HG03469 (cell line): ENCODE results near the gene OR2H2.
A peak's percentile ranks its signal among the peaks of the same experiment; 100 is the strongest.

Experiments
- ATAC-seq: cut with Tn5 transposase; IDR thresholded peaks from one replicate; pipeline ENCODE4 v1.9.1; 2021; ENCODE audit warnings: mild to moderate bottlenecking, moderate library complexity, moderate number of reproducible peaks; ENCODE audit not compliant: unreplicated experiment

The OR2H2 gene

DNA sequence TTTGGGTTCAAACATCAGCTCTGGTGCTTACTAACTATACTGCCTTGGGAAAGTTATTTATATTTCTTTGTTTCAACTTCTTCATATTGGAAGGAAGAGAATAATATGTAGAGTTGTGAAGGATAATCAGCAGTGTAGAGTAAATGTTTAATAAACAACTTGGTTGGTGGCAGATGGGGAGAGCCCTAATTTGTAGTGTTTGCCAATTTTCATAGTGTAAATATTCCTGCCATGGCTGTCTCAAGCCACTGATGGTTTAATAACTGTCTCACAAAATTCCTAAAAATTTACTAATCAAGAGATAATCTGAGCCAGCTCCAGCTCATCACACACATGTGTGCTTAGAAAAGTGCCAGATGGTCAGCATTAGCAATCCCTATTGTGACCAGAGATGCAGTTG, at the start of gene OR2H2:
OR2H2 (plus strand) TSS at position 301 of the 400 bp plus-strand sequence. CDS start 2,824 bp downstream, outside the sequence.
- ATAC-seq: no peak

GRCh38 chr6:29537714-29538403, 47.1 kb upstream of the OR2H2 start:
- no peak for ATAC-seq

DNA sequence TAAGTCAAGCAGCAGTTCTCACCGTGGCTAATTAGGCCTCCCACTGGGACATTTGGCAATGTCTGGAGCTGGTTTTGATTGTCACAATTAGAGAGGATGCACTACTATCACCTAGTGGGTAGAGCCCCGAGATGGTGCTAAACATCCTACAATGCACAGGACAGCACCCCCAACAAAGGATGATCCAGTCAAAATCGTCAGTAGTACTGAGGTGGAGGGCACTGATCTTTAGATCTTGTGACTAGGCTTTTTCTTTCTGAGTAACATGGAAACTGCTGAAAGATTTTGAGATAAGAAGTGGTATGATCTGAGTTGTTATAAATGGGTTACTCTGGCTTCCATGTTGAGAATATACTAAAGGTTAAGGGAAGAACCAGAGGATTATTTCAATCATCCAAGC, 37.3 kb upstream of the OR2H2 start:
- ATAC-seq: no peak

DNA sequence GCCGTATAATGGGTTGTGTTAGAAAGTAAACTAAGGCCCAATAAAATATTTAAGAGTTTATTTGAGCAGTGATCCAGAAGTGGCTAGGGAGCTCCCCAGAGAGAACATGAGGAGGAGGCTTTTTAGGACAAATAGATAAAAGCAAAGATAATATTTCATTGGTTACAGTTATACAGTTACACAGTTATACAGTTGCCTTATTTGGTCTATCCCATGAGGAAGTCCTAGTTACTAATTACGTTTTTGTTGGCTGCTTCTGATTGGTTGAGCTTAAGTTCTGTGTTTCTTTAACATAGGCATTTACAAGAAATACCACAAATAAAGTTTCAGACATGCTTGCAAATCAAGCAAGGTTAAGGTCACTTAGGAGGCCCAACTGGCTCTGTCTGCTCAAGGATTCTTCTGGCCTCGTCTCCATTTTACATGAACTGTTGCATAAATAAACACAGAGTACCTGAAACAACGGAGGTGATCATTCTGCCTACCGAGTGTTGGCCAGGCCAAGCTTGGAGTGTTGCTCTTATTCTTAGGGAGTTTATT, 32.3 kb upstream of the OR2H2 start:
- ATAC-seq: peak; percentile 82

GRCh38 chr6:29553268-29554057, 31.5 kb upstream of the OR2H2 start:
- ATAC-seq: no peak

DNA sequence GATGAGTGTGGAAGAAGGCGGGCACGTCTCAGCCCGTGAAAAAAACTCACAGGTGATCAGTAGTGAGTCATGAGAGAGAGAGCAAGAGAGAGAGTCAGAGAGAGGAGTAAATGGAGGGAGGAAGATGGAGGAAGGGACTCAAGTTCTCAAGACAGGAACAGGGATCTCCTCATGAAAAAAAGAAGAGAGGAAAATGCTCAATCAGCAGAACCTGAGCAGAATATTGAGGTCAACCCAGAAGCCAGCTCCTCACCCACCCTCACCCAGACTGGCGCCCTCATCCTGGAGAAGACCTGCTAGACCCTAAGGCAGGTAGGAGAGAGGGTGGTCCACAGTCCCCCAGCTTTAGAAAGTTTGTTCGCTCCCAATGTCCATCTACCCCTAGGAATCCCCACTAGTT, 30.2 kb upstream of the OR2H2 start:
- no peak for ATAC-seq

- ATAC-seq: no peak
Measured at GRCh38 chr6:29557320-29557719, 27.6 kb upstream of the OR2H2 start.

- no peak for ATAC-seq
Measured at GRCh38 chr6:29558439-29559079, 26.4 kb upstream of the OR2H2 start.

GRCh38 chr6:29559524-29560287, 25.2 kb upstream of the OR2H2 start, which contains the start of gene UBD:
Gene UBD, minus strand, starts transcription at chr6:29559732. Its CDS starts 31 bp downstream, at chr6:29559701.
- ATAC-seq: no peak

DNA sequence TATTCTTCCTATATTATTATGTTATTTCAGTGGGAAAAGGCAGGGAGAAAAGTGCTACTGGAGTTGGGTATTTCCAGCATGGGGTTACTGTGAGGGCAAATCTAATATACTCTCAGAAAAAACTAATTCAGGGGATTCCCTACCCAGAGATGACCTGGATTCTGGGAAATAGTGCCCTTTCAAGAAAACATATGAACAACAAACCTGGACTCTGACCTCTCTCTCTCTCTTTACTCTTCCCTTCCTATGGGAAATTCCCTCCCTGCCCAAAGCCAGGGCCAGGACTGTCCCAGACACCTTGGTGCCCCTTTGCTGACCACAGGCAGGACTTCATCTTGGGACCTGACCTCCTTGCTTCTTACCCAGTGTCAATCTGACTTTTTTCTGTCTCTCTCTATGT, 23.8 kb upstream of the OR2H2 start:
- ATAC-seq: no peak

DNA sequence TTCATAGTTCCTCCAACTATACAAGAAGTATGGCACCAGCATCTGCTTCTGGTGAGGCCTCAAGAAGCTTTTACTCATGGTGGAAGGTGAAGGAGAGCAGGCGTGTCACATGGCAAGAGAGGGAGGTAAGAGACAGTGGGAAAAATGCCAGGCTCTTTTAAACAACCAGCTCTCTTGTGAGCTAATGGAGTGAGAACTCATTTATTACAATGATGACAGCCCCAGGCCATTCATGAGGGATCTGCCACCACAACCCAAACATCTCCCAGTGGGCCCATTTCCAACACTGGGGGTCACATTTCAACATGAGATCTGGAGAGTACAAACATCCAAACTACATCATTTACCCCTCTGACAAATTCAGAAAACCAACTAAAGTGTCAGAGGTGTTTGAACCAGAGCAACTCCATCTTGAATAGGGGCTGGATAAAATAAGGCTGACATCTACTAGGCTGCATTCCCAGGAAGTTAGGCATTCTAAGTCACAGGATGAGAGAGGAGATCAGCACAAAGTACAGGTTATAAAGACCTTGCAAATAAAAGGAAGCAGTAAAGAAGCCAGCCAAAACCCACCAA, 23.2 kb upstream of the OR2H2 start:
- no peak for ATAC-seq

GRCh38 chr6:29563435-29563965, 21.4 kb upstream of the OR2H2 start:
- ATAC-seq: no peak

DNA sequence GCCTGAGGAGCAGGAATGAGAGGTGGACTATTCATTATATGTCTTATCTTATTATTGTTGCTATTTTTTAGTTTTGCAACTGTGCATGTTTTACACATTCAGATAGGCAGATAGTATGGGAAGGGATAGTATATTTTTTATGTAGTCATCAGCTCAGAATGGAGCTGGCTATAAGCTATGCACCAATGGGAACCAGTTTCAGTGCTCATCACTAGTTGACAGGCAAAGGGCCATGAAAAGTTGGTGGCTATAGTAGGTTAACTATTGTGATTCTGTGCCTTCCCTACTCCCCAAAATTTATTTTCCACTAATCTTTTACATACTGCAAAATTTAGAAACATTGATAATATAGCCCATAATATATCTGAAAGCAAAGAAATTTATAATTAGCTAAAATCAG, 20.0 kb upstream of the OR2H2 start:
- no peak for ATAC-seq

DNA sequence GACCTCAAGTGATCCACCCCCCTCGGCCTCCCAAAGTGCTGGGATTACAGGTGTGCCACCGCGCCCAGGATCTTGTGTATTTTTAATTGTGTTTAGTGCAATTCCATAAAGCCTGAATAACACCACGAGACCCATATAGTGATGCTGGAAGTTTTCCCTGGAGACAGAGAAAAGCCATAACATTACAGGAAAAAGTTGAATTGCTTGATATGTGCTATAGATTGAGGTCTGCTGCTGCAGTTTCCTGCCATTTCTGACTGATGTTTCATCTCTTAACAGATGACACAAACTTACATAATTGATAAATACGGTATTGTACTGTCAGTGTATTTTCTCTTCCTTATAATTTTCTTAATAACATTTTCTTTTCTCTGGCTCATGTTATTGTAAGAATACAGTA, 18.1 kb upstream of the OR2H2 start:
- no peak for ATAC-seq

GRCh38 chr6:29567541-29567940, 17.4 kb upstream of the OR2H2 start:
- ATAC-seq: no peak

DNA sequence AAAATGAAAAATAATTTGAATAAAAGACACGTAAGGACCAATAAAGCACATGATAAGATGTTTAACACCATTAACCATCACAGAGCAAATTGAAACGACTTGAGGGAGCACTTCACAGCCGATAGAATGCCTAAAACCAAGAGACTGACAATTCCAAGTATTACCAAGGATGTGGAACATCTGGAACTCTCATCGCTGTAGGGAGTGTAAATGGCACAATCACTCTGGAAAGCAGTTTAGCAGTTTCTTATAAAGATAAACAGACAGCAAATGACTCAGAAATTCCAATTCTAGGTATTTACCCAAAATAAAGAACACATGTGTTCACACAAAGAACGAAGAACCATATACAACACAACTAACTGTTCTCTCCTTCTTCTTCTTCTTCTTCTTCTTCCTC, 16.9 kb upstream of the OR2H2 start:
- ATAC-seq: no peak

GRCh38 chr6:29576056-29576455, 8.9 kb upstream of the OR2H2 start:
- no peak for ATAC-seq

- ATAC-seq: no peak
Measured at GRCh38 chr6:29577544-29577943, 7.4 kb upstream of the OR2H2 start.

GRCh38 chr6:29589423-29590048, 4.6 kb downstream of the OR2H2 start:
- ATAC-seq: no peak
